Right atrium auricular region (tissue), 2 donors: ENCODE measurements around the gene MAGI3. TPM values are rescaled to one million over a fixed set of nuclear protein-coding genes. Genes with fewer than 3 reads are reported as not detected.

Experiments
- DNase-seq: peaks from one replicate; pipeline ENCODE4 v3.0.0-alpha.2; 2019; ENCODE audit warnings: low spot score
- H3K27ac ChIP-seq, 2 donors: fragments of 200-600 bp; sonication (generic); 1 replicate in 1 of 2; 2 replicates in 1 of 2; pipeline ENCODE4 v1.5.1; 2016 to 2019
- H3K27me3 ChIP-seq, 2 donors: fragments of 200-600 bp; sonication (generic); one replicate each; pipeline versions ENCODE4 v1.5.1 to v1.6.0; 2017 to 2019
- H3K36me3 ChIP-seq: fragments of 200-600 bp; sonication (generic); one replicate; pipeline ENCODE4 v1.5.1; 2016
- H3K4me1 ChIP-seq, 2 donors: fragments of 200-600 bp; sonication (generic); one replicate each; pipeline versions ENCODE4 v1.5.1 to v1.6.0; 2017 to 2019
- H3K4me3 ChIP-seq, 2 donors: fragments of 200-600 bp; sonication (generic); 1 replicate in 1 of 2; 2 replicates in 1 of 2; pipeline ENCODE4 v1.5.1; 2017 to 2019; ENCODE audit warnings: mild to moderate bottlenecking in 1 of 2, moderate library complexity in 1 of 2
- H3K9me3 ChIP-seq, 2 donors: fragments of 200-600 bp; sonication (generic); one replicate each; pipeline ENCODE4 v1.5.1; 2019
- CTCF ChIP-seq, 2 donors: fragments of 200-600 bp; sonication (generic); IDR thresholded peaks; one replicate each; pipeline ENCODE4 v1.5.1; 2019; ENCODE audit warnings: antibody characterized with exemption in 2 of 2
- total RNA-seq, 2 donors: library from RNA; depleted of rRNA; stranded (reverse); fragments of >200 nt; gene quantifications; one replicate each; pipeline ENCODE4 v1.1.0, GENCODE V29; 2016

Gene MAGI3
- total RNA-seq, 2 donors from 2014 or later = 6.4 to 6.6 TPM

- no peaks in the 10 kb centered on the region for H3K27me3 ChIP-seq
- H3K27ac ChIP-seq = no peak overlapping the region
- no peak for TF ChIP-seq CTCF (IDR thresholded peaks at IDR 0.05)
- DNase-seq = no peak
- H3K4me3 ChIP-seq = no peak overlapping the region
- H3K4me1 ChIP-seq = peaks cover 0 to 5% of the 10 kb centered on the region in 2 donors
- H3K9me3 ChIP-seq = no peaks in the 10 kb centered on the region
- no peaks in the 10 kb centered on the region for H3K36me3 ChIP-seq
These were observed 296.7 kb downstream of the MAGI3 start for GRCh38 chr1:113686891-113687618.

- TF ChIP-seq CTCF (IDR thresholded peaks at IDR 0.05) = no peak
- DNase-seq = no peak
- Histone ChIP-seq H3K27ac (no peak overlapping the region), H3K27me3 (no peaks in the 10 kb centered on the region), H3K9me3 (peaks cover 8 to 19% of the 10 kb centered on the region in 2 donors), H3K4me3 (no peak overlapping the region), H3K36me3 (no peaks in the 10 kb centered on the region), H3K4me1 (no peaks in the 10 kb centered on the region)
These were observed 300.9 kb downstream of the MAGI3 start for GRCh38 chr1:113691184-113691583.

- no peaks in the 10 kb centered on the region for H3K27me3 ChIP-seq
- no peaks in the 10 kb centered on the region for H3K4me1 ChIP-seq
- H3K4me3 ChIP-seq = no peak overlapping the region
- H3K27ac ChIP-seq = no peak overlapping the region
- peaks cover 9% of the 10 kb centered on the region for H3K36me3 ChIP-seq
- H3K9me3 ChIP-seq = peaks cover 8 to 20% of the 10 kb centered on the region in 2 donors
- no peak for TF ChIP-seq CTCF (IDR thresholded peaks at IDR 0.05)
- no peak for DNase-seq
These were observed 302.0 kb downstream of the MAGI3 start for GRCh38 chr1:113692342-113692741.

- DNase-seq = no peak
- H3K27ac ChIP-seq = no peak overlapping the region
- TF ChIP-seq CTCF (IDR thresholded peaks at IDR 0.05) = no peak
These were observed 302.6 kb downstream of the MAGI3 start for GRCh38 chr1:113692824-113693431.

GRCh38 chr1:113694910-113695309 is 304.6 kb downstream of the MAGI3 start:
- TF ChIP-seq CTCF (IDR thresholded peaks at IDR 0.05) = no peak
- Histone ChIP-seq H3K27ac (no peak overlapping the region), H3K36me3 (peaks cover 13% of the 10 kb centered on the region), H3K4me3 (no peak overlapping the region), H3K4me1 (no peaks in the 10 kb centered on the region), H3K27me3 (no peaks in the 10 kb centered on the region), H3K9me3 (peaks cover 8 to 20% of the 10 kb centered on the region in 2 donors)
- DNase-seq = no peak

More at GRCh38 chr1:113692824-113693431, 302.6 kb downstream of the MAGI3 start:
- Histone ChIP-seq H3K4me3 (no peak overlapping the region), H3K4me1 (no peaks in the 10 kb centered on the region), H3K27me3 (no peaks in the 10 kb centered on the region), H3K9me3 (peaks cover 8 to 20% of the 10 kb centered on the region in 2 donors), H3K36me3 (peaks cover 13% of the 10 kb centered on the region)
